Neural cell (in vitro differentiated cells): ENCODE results near the gene TFCP2.

Experiments used
- EP300 ChIP-seq: fragments of 450-650 bp; conservative IDR thresholded peaks from 2 replicates; pipeline ENCODE4 v1.6.1; 2014; ENCODE audit warnings: antibody characterized with exemption, mild to moderate bottlenecking, moderate library complexity; ENCODE audit not compliant: poor library complexity, severe bottlenecking
- EZH2 ChIP-seq: fragments of 200-600, 300-800 bp; shearing (Covaris generic), sonication (generic); IDR thresholded peaks from 2 replicates; pipeline ENCODE4 v1.6.1; 2014; ENCODE audit warnings: antibody characterized with exemption, low read length, borderline replicate concordance, mild to moderate bottlenecking; ENCODE audit not compliant: insufficient read depth, poor library complexity, severe bottlenecking
- MXI1 ChIP-seq: fragments of 450-650 bp; conservative IDR thresholded peaks from 2 replicates; pipeline ENCODE4 v1.6.1; 2014; ENCODE audit warnings: antibody characterized with exemption, mild to moderate bottlenecking; ENCODE audit not compliant: poor library complexity, severe bottlenecking
- POLR2AphosphoS5 ChIP-seq: IDR thresholded peaks from 2 replicates; pipeline ENCODE4 v1.6.1; 2012
- RAD21 ChIP-seq: fragments of 450-650 bp; conservative IDR thresholded peaks from 2 replicates; pipeline ENCODE4 v1.6.1; 2014; ENCODE audit warnings: antibody characterized with exemption, mild to moderate bottlenecking, moderate library complexity
- REST ChIP-seq: IDR thresholded peaks from 2 replicates; pipeline ENCODE4 v1.6.1; 2012; ENCODE audit warnings: borderline replicate concordance
- SMC3 ChIP-seq: fragments of 450-650 bp; conservative IDR thresholded peaks from 2 replicates; pipeline ENCODE4 v1.6.1; 2014; ENCODE audit warnings: antibody characterized with exemption, mild to moderate bottlenecking, moderate library complexity; ENCODE audit not compliant: poor library complexity
- TF ChIP-seq, protein P1 (sequence below): fragments of 450-650 bp; IDR thresholded peaks from 2 replicates; pipeline ENCODE4 v1.5.1; 2014; ENCODE audit warnings: antibody characterized with exemption, mild to moderate bottlenecking, moderate library complexity; ENCODE audit not compliant: poor library complexity, severe bottlenecking

GRCh38 chr12:51127050-51127729 is 45.7 kb downstream of the TFCP2 start:
- TF ChIP-seq POLR2AphosphoS5 (no peak), EZH2 (no peak), RAD21 (no peak), EP300 (no peak), REST (no peak), MXI1 (no peak), SMC3 (no peak)
- TF ChIP-seq, protein P1, sequence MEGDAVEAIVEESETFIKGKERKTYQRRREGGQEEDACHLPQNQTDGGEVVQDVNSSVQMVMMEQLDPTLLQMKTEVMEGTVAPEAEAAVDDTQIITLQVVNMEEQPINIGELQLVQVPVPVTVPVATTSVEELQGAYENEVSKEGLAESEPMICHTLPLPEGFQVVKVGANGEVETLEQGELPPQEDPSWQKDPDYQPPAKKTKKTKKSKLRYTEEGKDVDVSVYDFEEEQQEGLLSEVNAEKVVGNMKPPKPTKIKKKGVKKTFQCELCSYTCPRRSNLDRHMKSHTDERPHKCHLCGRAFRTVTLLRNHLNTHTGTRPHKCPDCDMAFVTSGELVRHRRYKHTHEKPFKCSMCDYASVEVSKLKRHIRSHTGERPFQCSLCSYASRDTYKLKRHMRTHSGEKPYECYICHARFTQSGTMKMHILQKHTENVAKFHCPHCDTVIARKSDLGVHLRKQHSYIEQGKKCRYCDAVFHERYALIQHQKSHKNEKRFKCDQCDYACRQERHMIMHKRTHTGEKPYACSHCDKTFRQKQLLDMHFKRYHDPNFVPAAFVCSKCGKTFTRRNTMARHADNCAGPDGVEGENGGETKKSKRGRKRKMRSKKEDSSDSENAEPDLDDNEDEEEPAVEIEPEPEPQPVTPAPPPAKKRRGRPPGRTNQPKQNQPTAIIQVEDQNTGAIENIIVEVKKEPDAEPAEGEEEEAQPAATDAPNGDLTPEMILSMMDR = no peak
